Effector memory CD8-positive, alpha-beta T cell (primary cell): ENCODE data around the gene SLC25A30.
"Not testable (repeated sequence)": the region's sequence is repeated elsewhere in the genome, so short reads cannot be mapped to it uniquely, and the experiment has no call there.

Experiments used
- ATAC-seq: fragments of 150-1000 bp; cut with Tn5 transposase; replicated peaks from 2 replicates; pipeline ENCODE4 v1.10.0; 2021; ENCODE audit warnings: mild to moderate bottlenecking, moderate library complexity
- DNase-seq, 3 experiments: peaks; one replicate each; pipeline ENCODE4 v3.0.0; 2021
- H3K27ac Mint-ChIP-seq, 2 donors: one replicate each; pipeline ENCODE4 v1.8.0; 2022; ENCODE audit warnings: mild to moderate bottlenecking in 2 of 2, mixed read lengths in 2 of 2, moderate library complexity in 2 of 2
- H3K27me3 Mint-ChIP-seq, 2 donors: one replicate each; pipeline ENCODE4 v1.8.0; 2022; ENCODE audit warnings: mixed read lengths in 2 of 2
- H3K36me3 Mint-ChIP-seq: one replicate; pipeline ENCODE4 v1.8.0; 2022; ENCODE audit warnings: mild to moderate bottlenecking, moderate library complexity, mixed read lengths; ENCODE audit not compliant: insufficient read depth
- H3K4me1 Mint-ChIP-seq, 2 donors: one replicate each; pipeline ENCODE4 v1.8.0; 2022; ENCODE audit warnings: low read depth in 2 of 2, mixed read lengths in 2 of 2
- H3K4me3 Mint-ChIP-seq, 2 donors: one replicate each; pipeline ENCODE4 v1.8.0; 2022; ENCODE audit warnings: mild to moderate bottlenecking in 2 of 2, mixed read lengths in 2 of 2, moderate library complexity in 2 of 2
- H3K9me3 Mint-ChIP-seq, 2 donors: one replicate each; pipeline ENCODE4 v1.8.0; 2022; ENCODE audit warnings: mixed read lengths in 2 of 2

Gene SLC25A30

DNA sequence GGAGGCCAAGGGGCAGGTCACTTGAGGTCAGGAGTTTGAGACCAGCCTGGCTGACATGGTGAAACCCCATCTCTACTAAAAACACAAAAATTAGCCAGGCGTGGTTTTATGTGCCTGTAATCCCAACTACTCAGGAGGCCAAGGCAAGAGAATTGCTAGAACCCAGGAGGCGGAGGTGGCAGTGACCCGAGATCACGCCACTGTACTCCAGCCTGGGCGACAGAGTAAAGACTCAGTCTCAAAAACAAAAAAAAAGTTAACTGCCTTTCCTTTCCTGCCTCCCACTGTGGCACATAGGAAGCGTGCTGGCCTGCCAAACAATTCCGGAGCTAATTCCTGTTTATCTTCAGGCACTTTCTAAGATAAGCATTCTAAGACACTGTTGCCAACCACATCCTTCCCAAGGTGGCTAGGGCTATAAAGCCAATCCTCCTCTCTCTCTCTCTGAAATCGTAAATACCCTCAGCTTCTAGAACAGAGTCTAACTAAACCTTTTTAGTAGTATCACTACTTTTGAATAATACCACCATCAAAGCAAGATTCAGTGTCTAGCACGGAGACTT, 21.6 kb downstream of the SLC25A30 start:
- peaks cover 45% of the 10 kb centered on the region for H3K36me3 Mint-ChIP-seq
- H3K27me3 Mint-ChIP-seq, result no peaks in the 10 kb centered on the region
- ATAC-seq (no peak), DNase-seq (no peak)
- H3K27ac Mint-ChIP-seq, result peak overlapping the region; percentile 59 to 91
- H3K9me3 Mint-ChIP-seq, result no peaks in the 10 kb centered on the region
- H3K4me1 Mint-ChIP-seq, result peaks cover 30 to 36% of the 10 kb centered on the region in 2 donors
- H3K4me3 Mint-ChIP-seq, result peak overlapping the region; percentile 48 to 50

DNA sequence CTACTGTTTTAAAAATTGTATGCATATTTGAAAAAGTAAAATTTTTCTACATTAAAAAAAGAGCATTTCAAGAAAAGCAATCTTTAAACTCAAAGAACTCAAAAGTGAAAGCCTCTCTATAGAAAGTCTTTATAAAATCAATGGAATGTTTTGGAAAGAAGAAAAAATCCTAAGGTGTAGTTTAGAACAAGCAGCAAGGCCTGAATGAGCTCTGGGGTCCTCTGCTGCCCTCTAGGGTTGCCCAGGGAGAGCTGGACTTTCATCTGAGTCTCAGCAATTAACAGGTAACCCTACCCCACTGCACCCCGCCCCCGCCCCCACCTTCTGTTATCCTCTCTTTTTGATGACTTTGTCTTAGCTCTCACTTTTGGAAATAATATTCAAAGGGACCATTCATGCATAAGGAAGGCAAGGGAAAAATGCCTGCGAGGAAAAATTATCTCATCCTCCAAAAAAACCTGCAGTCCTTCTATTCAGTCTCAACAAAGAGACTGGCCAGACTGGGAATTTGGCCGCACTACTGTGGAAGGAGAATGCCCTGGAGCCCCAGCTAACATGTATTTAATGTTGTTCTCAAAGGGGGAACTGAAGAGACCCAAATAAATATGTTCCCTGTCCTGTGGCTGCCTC, 24.1 kb downstream of the SLC25A30 start:
- ATAC-seq, result no peak
- peaks cover 36% of the 10 kb centered on the region for H3K36me3 Mint-ChIP-seq
- no peaks in the 10 kb centered on the region for H3K9me3 Mint-ChIP-seq
- H3K4me3 Mint-ChIP-seq, result no peak overlapping the region
- peak overlapping the region; percentile 59 to 91 for H3K27ac Mint-ChIP-seq
- DNase-seq, result no peak
- no peaks in the 10 kb centered on the region for H3K27me3 Mint-ChIP-seq
- H3K4me1 Mint-ChIP-seq, result peaks cover 23 to 26% of the 10 kb centered on the region in 2 donors

DNA sequence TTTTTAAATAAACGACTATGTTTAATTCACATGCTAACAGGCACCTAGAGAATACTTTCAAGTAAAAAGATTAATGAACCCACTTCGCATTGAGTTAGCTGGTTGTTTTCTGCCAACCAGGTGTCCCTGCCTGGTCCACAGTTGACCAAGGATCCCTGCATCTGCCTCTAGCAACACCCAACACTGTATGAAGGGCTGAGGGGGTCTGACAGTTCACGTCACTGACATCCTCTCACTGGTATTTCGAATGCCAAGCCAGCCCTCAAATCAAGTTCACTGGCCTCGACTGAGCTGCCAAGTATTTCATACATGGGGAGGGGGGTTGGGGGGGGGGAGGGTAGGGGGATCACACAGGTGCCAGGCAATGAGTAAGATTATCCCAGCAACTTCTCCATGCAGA, 25.4 kb downstream of the SLC25A30 start:
- Mint-ChIP-seq H3K9me3 (no peaks in the 10 kb centered on the region), H3K27me3 (no peaks in the 10 kb centered on the region), H3K36me3 (peaks cover 28% of the 10 kb centered on the region), H3K27ac (no peak overlapping the region), H3K4me3 (no peak overlapping the region), H3K4me1 (peaks cover 17 to 19% of the 10 kb centered on the region in 2 donors)
- ATAC-seq (no peak), DNase-seq (no peak)

DNA sequence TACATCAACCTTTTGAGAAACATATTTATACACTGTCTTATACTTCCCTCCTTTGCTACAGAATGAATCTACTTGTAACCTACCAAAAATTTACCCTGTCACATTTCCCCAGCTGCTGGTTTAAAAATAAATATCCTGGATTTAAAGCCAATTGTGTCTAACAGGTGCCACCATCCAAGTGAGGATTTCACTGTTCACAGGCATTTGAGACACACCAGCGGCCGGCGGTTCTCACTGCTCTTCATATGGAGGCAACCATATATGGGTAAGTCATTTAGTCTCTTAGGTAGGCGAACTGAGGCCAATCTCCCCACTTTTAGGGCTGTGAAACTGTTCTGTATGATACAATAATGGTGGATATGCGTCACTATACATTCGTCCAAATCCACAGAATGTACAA, 26.2 kb downstream of the SLC25A30 start:
- no peak for ATAC-seq
- no peaks in the 10 kb centered on the region for H3K27me3 Mint-ChIP-seq
- peaks cover 20% of the 10 kb centered on the region for H3K36me3 Mint-ChIP-seq
- H3K9me3 Mint-ChIP-seq, result no peaks in the 10 kb centered on the region
- H3K4me3 Mint-ChIP-seq, result no peak overlapping the region
- peaks cover 19% of the 10 kb centered on the region in 2 donors for H3K4me1 Mint-ChIP-seq
- DNase-seq, result no peak
- no peak overlapping the region for H3K27ac Mint-ChIP-seq

DNA sequence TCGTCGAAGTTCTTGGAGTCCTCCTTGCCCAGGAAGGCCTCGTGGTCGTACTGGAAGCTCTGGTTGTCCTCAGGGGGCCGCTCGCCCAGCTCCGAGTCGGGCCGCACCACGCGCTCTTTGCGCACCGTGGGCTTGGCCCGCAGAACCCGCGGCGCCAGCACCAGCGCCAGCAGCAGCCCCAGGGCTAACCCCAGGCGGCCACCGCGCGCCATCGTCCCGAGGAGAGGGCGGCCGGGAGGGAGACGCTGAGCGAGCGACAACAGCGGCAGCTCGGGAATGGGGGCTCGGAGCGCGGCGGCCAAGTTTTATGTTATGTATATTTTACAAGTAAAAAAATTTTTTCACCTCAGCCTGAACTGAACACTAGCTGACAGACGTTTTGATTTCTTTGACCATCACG, 27.0 kb downstream of the SLC25A30 start:
- H3K36me3 Mint-ChIP-seq, result peaks cover 12% of the 10 kb centered on the region
- H3K4me3 Mint-ChIP-seq, H3K27me3 Mint-ChIP-seq: not testable (repeated sequence)

GRCh38 chr13:45390348-45390747, 27.8 kb downstream of the SLC25A30 start:
- not testable (repeated sequence) for ATAC-seq, H3K27me3 Mint-ChIP-seq, H3K4me1 Mint-ChIP-seq, H3K9me3 Mint-ChIP-seq, H3K27ac Mint-ChIP-seq, H3K4me3 Mint-ChIP-seq, DNase-seq
- H3K36me3 Mint-ChIP-seq, result peaks cover 10% of the 10 kb centered on the region

More for the DNA sequence above, 27.0 kb downstream of the SLC25A30 start:
- H3K9me3 Mint-ChIP-seq, H3K27ac Mint-ChIP-seq, DNase-seq: not testable (repeated sequence)
- ATAC-seq, result peak; percentile 49
- peaks cover 15% of the 10 kb centered on the region in 2 donors for H3K4me1 Mint-ChIP-seq

DNA sequence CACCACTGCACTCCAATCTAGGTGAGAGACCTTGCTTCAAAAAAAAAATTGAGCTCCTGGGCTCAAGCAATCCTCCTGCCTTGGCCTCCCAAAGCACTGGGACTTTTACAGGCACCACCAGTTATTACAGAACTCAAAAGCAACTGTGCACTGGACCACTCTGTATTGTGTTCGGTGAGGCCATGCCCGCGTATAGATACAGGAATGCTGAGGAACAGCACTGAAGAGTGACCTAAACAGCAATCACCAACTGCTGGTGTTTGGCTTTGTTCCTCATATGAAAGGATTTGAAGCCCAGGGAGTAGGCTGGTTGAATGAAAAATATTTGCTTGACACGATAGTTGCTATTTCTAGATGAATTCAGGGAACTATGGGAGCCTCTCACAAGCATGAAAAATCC, 29.5 kb downstream of the SLC25A30 start:
- H3K4me3 Mint-ChIP-seq, result no peak overlapping the region
- no peak for ATAC-seq
- DNase-seq, result no peak
- H3K4me1 Mint-ChIP-seq, result peaks cover 2 to 4% of the 10 kb centered on the region in 2 donors
- H3K27ac Mint-ChIP-seq, result no peak overlapping the region
- H3K9me3 Mint-ChIP-seq, result no peaks in the 10 kb centered on the region
- peaks cover 10% of the 10 kb centered on the region for H3K36me3 Mint-ChIP-seq
- no peaks in the 10 kb centered on the region for H3K27me3 Mint-ChIP-seq

GRCh38 chr13:45386892-45387575, 31.1 kb downstream of the SLC25A30 start:
- not testable (repeated sequence) for H3K36me3 Mint-ChIP-seq, H3K27ac Mint-ChIP-seq, H3K27me3 Mint-ChIP-seq, H3K4me3 Mint-ChIP-seq, H3K9me3 Mint-ChIP-seq, ATAC-seq, H3K4me1 Mint-ChIP-seq, DNase-seq

GRCh38 chr13:45385907-45386553, 32.1 kb downstream of the SLC25A30 start:
- Mint-ChIP-seq H3K36me3 (peaks cover 5% of the 10 kb centered on the region), H3K27ac (peak overlapping the region in 1 of 2 donors; percentile 35), H3K9me3 (no peaks in the 10 kb centered on the region), H3K4me1 (peaks cover 2 to 4% of the 10 kb centered on the region in 2 donors), H3K27me3 (no peaks in the 10 kb centered on the region), H3K4me3 (no peak overlapping the region)
- ATAC-seq (no peak), DNase-seq (no peak)

DNA sequence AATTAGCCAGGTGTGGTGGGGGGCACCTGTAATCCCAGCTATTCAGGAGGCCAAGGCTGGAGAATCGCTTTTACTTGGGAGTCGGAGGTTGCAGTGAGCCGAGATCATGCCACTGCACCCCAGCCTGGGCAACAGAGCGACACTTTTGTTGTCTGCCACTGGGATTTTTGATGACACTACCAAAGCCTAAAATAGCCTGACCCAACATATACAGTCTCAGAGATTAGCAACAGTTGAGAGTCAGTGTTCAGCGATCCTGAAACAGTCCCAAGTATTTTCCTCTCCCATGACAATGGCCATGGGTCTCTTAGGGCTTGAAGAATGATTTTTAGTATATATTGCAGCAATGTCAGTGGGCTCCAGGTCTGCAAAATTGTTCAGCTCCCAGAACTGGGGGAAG, 32.9 kb downstream of the SLC25A30 start:
- Mint-ChIP-seq H3K4me1 (peaks cover 2 to 4% of the 10 kb centered on the region in 2 donors), H3K36me3 (no peaks in the 10 kb centered on the region), H3K27ac (no peak overlapping the region), H3K4me3 (no peak overlapping the region), H3K27me3 (no peaks in the 10 kb centered on the region), H3K9me3 (no peaks in the 10 kb centered on the region)
- ATAC-seq (no peak), DNase-seq (no peak)

DNA sequence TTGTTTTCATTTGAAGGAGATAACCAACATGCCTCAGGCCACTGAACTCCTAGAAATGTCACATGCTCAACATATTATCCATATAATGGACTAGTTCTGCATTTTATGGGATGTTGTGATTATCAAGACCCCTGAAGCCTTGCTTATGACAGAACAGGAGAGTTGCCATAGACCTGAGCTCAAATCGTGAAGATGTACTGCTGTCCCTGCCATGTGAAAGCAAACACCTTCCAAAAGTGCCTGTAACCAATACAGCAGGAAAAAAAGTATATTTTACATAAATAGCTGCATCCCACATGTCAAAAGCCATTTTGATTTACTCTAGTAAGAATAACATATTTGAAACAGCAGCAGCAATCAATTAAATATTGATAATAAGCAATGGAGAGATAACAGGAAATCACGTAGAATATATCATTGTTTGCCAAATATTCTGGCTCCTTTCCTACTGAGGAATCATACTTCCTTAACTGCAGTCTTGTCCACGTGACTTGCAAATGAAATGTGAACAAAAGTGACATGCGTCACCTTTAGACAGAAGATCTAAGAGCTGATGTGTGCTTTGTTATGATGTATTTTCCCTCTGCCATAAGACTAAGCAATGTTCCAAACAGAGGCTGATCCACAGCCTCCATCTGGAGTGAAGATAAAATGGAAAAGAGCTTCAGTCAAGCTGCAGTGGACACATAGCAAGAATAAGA, 33.5 kb downstream of the SLC25A30 start:
- ATAC-seq (no peak), DNase-seq (no peak)
- Mint-ChIP-seq H3K9me3 (no peaks in the 10 kb centered on the region), H3K27ac (no peak overlapping the region), H3K4me3 (no peak overlapping the region), H3K4me1 (peaks cover 2 to 4% of the 10 kb centered on the region in 2 donors), H3K27me3 (no peaks in the 10 kb centered on the region), H3K36me3 (no peaks in the 10 kb centered on the region)

DNA sequence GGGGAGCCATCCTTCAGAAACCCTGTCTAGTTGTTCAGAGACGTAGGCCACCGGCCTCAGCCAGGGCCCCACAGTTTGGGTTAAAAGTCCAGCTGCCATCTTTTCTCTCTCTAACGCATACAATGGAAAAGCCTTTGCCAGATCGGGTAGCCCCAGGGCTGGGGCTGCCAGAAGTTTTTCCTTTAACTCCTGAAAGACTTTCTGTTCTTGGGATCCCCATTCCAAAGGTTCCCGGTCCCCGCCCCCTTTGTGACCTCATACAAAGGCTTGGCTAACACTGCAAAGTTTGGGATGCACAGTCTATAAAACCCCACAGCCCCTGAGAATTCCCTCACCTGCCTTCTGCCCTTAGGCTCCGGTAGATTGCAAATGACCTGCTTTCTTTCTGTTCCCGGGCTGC, 35.4 kb downstream of the SLC25A30 start:
- H3K27me3 Mint-ChIP-seq, ATAC-seq: not testable (repeated sequence)

GRCh38 chr13:45381196-45381595, 37.0 kb downstream of the SLC25A30 start:
- Mint-ChIP-seq H3K27me3 (no peaks in the 10 kb centered on the region), H3K4me3 (no peak overlapping the region), H3K4me1 (no peaks in the 10 kb centered on the region), H3K27ac (no peak overlapping the region), H3K9me3 (no peaks in the 10 kb centered on the region), H3K36me3 (no peaks in the 10 kb centered on the region)
- DNase-seq, result no peak
- no peak for ATAC-seq

More for the DNA sequence above, 35.4 kb downstream of the SLC25A30 start:
- not testable (repeated sequence) for H3K27ac Mint-ChIP-seq, H3K4me1 Mint-ChIP-seq, H3K9me3 Mint-ChIP-seq, H3K4me3 Mint-ChIP-seq, DNase-seq, H3K36me3 Mint-ChIP-seq
